ENCODE measurements around the gene CTTNBP2. TPM values are rescaled to one million over a fixed set of nuclear protein-coding genes. Genes with fewer than 3 reads are reported as not detected.

CTTNBP2 gene
- total and polyA plus RNA-seq, 10 of the 15 experiments (the other 5 are each of a cell fraction or from before 2014, with no cell fraction given) = 0.04 to 0.43 TPM; not detected in 8

- RAD21 ChIA-PET (ENCODE audit: unreplicated experiment) = no interaction called here
- BruUV-seq (replicated peaks) = no TSS peak
- in situ Hi-C loops (cut with MboI) (no loop called here), intact Hi-C loops (cut with micrococcal nuclease; ENCODE audit: unreplicated experiment) (no loop called here)
- SMC1A ChIA-PET (ENCODE audit: uncharacterized antibody, unreplicated experiment) = interaction anchor here (0.6 to 1.3 kb wide), 2 partner anchors 18 to 48 kb away, joined by 3 read pairs; no protein-coding TSS in a partner anchor
- Histone ChIP-seq H3K4me2 (ENCODE audit: control insufficient read depth, insufficient read depth) (no peak overlapping the region), H3K27me3 (replicated peaks in 1 of 2; ENCODE audit: control insufficient read depth in 2 of 2, insufficient read depth in 2 of 2, low read length in 1 of 2) (0 out of 4 replicates have a peak, but pooled peaks cover 0 to 1% of the 10 kb centered on the region in 2 experiments), H3K27ac (ENCODE audit: control insufficient read depth, insufficient read depth) (no peak overlapping the region), H2AFZ (ENCODE audit: control insufficient read depth, low read depth, low read length) (no peak overlapping the region), H4K20me1 (ENCODE audit: control insufficient read depth, insufficient read depth) (no peaks in the 10 kb centered on the region), H3K9ac (ENCODE audit: control insufficient read depth, insufficient read depth, low read length) (no peak overlapping the region), H3K4me1 (ENCODE audit: control insufficient read depth, insufficient read depth, low read length) (no peaks in the 10 kb centered on the region), H3K79me2 (ENCODE audit: control insufficient read depth, insufficient read depth, low read length) (no peaks in the 10 kb centered on the region), H3K9me3 (replicated peaks; ENCODE audit: control insufficient read depth, insufficient read depth, low read length) (no peaks in the 10 kb centered on the region), H3K4me3 (no peak overlapping the region), H3K36me3 (ENCODE audit: control insufficient read depth in 2 of 2, insufficient read depth in 2 of 2, low read length in 1 of 2) (no peaks in the 10 kb centered on the region)
- DNase-seq (ENCODE audit: low read depth, low spot score) (no peak), FAIRE-seq (no peak), ATAC-seq (no peak)
- POLR2A ChIA-PET = no interaction called here
- 0% methylated on average over 3 of the region's 3 CpGs for WGBS (ENCODE audit: insufficient coverage, insufficient replicate concordance, low lambda C conversion rate, missing lambda C conversion rate)
- CTCF ChIA-PET = no interaction called here
- TF ChIP-seq EED (IDR thresholded peaks at IDR 0.05; ENCODE audit: low read depth) (no peak), TAF1 (IDR thresholded peaks at IDR 0.05; ENCODE audit: borderline replicate concordance, low read depth, low read length) (no peak), BCL11A (IDR thresholded peaks at IDR 0.05; ENCODE audit: low read depth, low read length) (no peak), ZNF687 (IDR thresholded peaks at IDR 0.05) (no peak), YY1 (IDR thresholded peaks at IDR 0.05; ENCODE audit: low read depth, low read length) (no peak), ZNF24 (IDR thresholded peaks at IDR 0.05) (no peak), ZSCAN29 (IDR thresholded peaks at IDR 0.05) (no peak), ATF7 (IDR thresholded peaks at IDR 0.05; ENCODE audit: low read depth) (no peak), HDGF (IDR thresholded peaks at IDR 0.05) (no peak), MYC (IDR thresholded peaks at IDR 0.05; ENCODE audit: insufficient read depth, insufficient read length, insufficient replicate concordance, low read length, severe bottlenecking) (no peak), PRDM15 (CRISPR knock-in tag; IDR thresholded peaks at IDR 0.05) (no peak), IRF5 (IDR thresholded peaks at IDR 0.05; ENCODE audit: borderline replicate concordance) (no peak), ESRRA (IDR thresholded peaks at IDR 0.05; ENCODE audit: low read length) (no peak)
Observed at GRCh38 chr7:117895276-117895675, 22.0 kb upstream of the CTTNBP2 start.
